ENCODE results near the gene PHTF2. TPM values are rescaled to one million over a fixed set of nuclear protein-coding genes. Genes with fewer than 3 reads are reported as not detected.

Gene PHTF2
- total and polyA plus RNA-seq, 12 donors = 4.3 to 24.3 (median 9.9) TPM

GRCh38 chr7:77910124-77910523 lies 111.6 kb downstream of the PHTF2 start:
- WGBS, 4 donors = 92 to 100% (median 94%) methylated on average over 2 of the region's 2 CpGs
- Histone ChIP-seq H3K27me3 (no peaks in the 10 kb centered on the region), H3K36me3 (replicated peaks in 1 of 2) (no peaks in the 10 kb centered on the region), H3K27ac (no peak overlapping the region), H3K9me3 (replicated peaks in 1 of 3) (no peaks in the 10 kb centered on the region), H3K4me1 (replicated peaks in 1 of 2) (peaks cover 0 to 5% of the 10 kb centered on the region in 2 donors), H3K4me3 (no peak overlapping the region)
- no peak for TF ChIP-seq CTCF (IDR thresholded peaks at IDR 0.05)
- TF ChIP-seq POLR2A (IDR thresholded peaks at IDR 0.05) = no peak
- DNase-seq = no peak
- intact Hi-C loops (cut with DNase I) = no loop called here

- Histone ChIP-seq H3K36me3 (replicated peaks in 1 of 2) (no peaks in the 10 kb centered on the region), H3K27me3 (no peaks in the 10 kb centered on the region), H3K4me1 (replicated peaks in 1 of 2) (peaks cover 0 to 5% of the 10 kb centered on the region in 2 donors), H3K27ac (no peak overlapping the region), H3K9me3 (replicated peaks in 1 of 3) (no peaks in the 10 kb centered on the region), H3K4me3 (no peak overlapping the region)
- DNase-seq = no peak
- intact Hi-C loops (cut with DNase I) = no loop called here
- WGBS, 4 donors = 71 to 94% (median 88%) methylated on average over 1 of the region's 1 CpG
- TF ChIP-seq POLR2A (IDR thresholded peaks at IDR 0.05) (no peak), CTCF (IDR thresholded peaks at IDR 0.05) (no peak)
Observed at GRCh38 chr7:77912293-77912692, 113.7 kb downstream of the PHTF2 start.

GRCh38 chr7:77913977-77914607 lies 115.5 kb downstream of the PHTF2 start:
- intact Hi-C loops (cut with DNase I) = no loop called here
- no peaks in the 10 kb centered on the region for H3K27me3 ChIP-seq
- WGBS, 4 donors = 92 to 96% (median 95%) methylated on average over 4 of the region's 4 CpGs
- DNase-seq = no peak
- H3K4me3 ChIP-seq = no peak overlapping the region
- no peaks in the 10 kb centered on the region for H3K9me3 ChIP-seq (replicated peaks in 1 of 3)
- H3K4me1 ChIP-seq (replicated peaks in 1 of 2) = peaks cover 0 to under 1% of the 10 kb centered on the region in 2 donors
- H3K36me3 ChIP-seq (replicated peaks in 1 of 2) = no peaks in the 10 kb centered on the region
- no peak overlapping the region for H3K27ac ChIP-seq
- no peak for TF ChIP-seq POLR2A (IDR thresholded peaks at IDR 0.05)
- no peak for TF ChIP-seq CTCF (IDR thresholded peaks at IDR 0.05)

DNA sequence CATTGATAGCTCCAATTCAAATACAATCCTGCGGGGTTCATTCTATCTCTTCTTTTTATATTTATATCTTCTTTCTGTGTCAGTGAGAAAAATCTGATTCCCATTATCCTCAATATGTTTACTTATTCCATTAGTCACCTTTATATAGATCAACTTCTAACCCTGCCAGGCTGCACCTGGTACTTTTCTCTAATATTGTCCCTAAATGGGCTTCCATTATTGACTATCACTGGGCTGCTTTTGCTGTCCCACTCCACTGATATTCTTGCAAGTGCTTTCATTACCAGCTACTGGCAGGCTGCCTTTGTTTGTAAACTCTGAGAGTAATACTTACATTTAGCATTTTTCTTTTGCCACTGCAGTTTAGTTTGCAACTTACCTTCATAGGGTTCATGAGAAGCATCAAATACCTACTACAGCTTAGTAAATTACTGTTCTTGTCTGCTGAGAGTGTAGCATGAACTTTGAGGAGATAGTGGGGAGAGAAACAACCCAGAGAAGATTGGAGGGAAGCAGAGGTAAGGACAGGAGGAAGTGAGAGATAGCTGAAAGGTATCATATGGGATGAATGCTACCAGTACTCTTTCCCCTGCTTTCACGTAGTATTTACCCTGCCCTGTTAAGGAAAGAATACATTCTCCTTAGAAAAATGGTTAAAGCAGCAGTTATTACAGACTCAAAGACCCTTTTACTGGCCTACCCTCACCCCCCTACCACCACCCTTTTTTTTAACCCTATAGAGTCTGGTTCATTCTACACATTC lies 119.1 kb downstream of the PHTF2 start:
- Histone ChIP-seq H3K9me3 (replicated peaks in 1 of 3) (no peaks in the 10 kb centered on the region), H3K4me1 (replicated peaks in 1 of 2) (no peaks in the 10 kb centered on the region), H3K4me3 (no peak overlapping the region), H3K36me3 (replicated peaks in 1 of 2) (peaks cover 0 to 3% of the 10 kb centered on the region in 2 donors), H3K27me3 (no peaks in the 10 kb centered on the region), H3K27ac (no peak overlapping the region)
- intact Hi-C loops (cut with DNase I) = no loop called here
- WGBS, 4 donors = 93 to 98% (median 98%) methylated on average over 2 of the region's 2 CpGs
- no peak for TF ChIP-seq POLR2A (IDR thresholded peaks at IDR 0.05)
- no peak for TF ChIP-seq CTCF (IDR thresholded peaks at IDR 0.05)
- DNase-seq = no peak
